Right ventricle myocardium superior (tissue), 1 donor: ENCODE data around the gene ADD1. TPM values are rescaled to one million over a fixed set of nuclear protein-coding genes. Genes with fewer than 3 reads are reported as not detected.

Experiments used
- ATAC-seq: fragments of 200-7000 bp; cut with Tn5 transposase; one replicate; pipeline ENCODE4 v1.9.1; 2020; ENCODE audit warnings: mild to moderate bottlenecking; ENCODE audit not compliant: poor library complexity
- DNase-seq: peaks from one replicate; pipeline ENCODE4 v3.0.0-alpha.2; 2020
- intact Hi-C: fragments of 100-400 bp; cut with DNase I; formaldehyde crosslinking; loops from one replicate; pipeline ENCODE4 v1.11.2; 2022
- total RNA-seq: library from RNA; stranded (reverse); fragmentation: NEBNext Ultra II Directional; extraction: Animal tissue kit (Norgen Biotek cat#: 25700); gene quantifications from one replicate; pipeline ENCODE4 v1.2.1, GENCODE V29; 2021
- donor health status: DM: no; HTN: yes; CAD: no; lungs with severe emphysema.

Gene ADD1
- total RNA-seq, 1 donor from 2014 or later, result 217 TPM

DNA sequence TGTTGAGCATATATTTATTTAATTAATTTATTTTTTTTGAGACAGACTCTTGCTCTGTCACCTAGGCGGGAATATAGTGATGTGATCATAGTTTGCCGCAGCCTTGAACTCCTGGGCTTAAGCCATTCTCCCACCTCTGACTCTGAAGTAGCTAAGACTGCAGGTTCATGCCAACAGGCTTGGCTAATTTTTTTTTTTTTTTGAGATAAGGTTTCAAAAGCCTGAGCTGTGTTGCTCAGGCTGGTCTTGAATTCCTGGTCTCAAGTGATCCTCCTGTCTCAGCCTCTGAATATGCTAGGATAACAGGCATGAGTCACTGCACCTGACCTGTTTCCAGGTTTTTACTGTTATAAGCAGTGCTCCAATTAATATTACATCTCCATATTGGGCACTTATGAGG, 4.8 kb downstream of the ADD1 start:
- intact Hi-C loops, result loop anchor here (10.0 kb wide), 1 partner anchor 84 kb away; no protein-coding TSS in a partner anchor
- DNase-seq (no peak), ATAC-seq (no peak)

DNA sequence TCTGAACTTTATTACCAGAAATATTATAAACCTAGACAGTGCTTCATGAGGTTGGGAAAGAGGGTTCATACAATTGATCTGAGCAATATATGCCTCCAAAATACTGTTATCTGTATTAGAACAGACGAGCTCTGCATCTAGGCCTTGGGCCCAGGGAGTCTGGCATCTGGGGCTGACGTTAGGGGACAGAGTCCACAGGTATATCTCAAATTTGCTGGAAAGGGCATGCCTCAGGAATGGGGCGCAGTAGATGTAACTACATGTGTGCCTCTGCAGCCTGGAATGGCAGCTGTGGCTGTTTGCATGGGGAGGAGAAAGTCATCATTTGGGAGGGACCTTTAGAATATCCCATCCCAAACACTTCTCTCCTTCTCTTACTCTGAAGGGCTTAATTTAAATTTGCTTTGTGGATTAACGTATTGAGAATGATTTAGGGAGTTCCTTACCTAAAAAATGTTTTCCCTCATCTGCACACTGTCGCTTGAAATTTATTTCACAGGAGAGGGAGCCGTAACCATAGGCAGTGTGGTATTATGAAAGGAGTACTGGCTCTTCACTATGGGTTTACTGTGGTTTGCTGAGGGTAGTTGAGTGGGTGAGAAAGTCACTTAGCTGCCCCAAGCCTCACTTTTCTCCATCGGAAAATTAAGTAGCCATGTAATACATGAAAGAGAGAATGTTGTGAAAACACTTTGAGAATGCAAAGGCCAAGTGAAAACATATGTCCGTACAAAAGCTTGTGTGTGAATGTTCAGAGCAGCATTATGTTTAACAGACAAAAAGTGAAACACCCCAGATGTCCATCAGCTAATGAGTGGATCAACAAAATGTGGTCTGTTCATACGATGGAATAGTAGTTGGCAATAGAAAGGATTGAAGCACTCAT, 5.9 kb downstream of the ADD1 start:
- ATAC-seq (no peak), DNase-seq (no peak)
- intact Hi-C loops, result loop anchor here (10.0 kb wide), 1 partner anchor 85 kb away; no protein-coding TSS in a partner anchor

DNA sequence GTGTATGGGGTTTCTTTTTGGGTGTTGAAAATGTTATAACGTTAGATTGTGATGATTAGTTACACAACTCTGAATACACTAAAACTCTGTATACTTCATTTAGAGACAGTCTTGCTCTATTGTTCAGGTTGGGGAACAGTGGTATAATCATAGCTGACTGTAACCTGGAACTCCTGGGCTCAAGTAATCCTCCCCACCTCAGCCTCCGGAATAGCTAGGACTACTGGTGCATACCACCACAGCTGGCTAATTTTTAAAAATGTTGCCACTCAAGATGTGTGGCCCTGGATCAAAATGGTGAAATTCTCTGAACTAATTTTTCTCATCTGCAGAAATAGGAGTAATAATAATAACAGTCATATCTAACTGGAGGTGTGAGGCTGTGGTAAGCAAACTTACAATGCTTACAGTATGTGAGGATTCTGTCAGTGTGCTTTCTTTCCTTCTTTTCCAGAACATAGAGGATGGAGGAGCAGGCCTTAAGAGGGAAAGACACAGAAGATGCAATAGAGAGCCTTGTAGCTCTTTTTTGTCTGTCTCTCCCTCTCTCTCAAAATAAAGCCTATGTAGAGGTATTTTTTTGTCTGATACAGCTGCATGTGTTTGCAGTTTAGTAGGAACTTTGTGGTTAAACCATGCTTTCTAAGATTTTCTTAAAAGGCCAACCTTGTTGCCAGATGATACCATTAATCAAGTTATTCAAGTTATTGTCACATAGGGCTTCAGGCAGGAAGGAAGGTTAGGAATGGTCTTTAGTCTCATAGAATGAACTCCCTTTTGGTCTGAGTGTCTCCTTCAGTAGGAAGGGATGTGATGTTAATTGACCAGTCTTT, 7.5 kb downstream of the ADD1 start:
- no peak for ATAC-seq
- intact Hi-C loops, result no loop called here
- no peak for DNase-seq

DNA sequence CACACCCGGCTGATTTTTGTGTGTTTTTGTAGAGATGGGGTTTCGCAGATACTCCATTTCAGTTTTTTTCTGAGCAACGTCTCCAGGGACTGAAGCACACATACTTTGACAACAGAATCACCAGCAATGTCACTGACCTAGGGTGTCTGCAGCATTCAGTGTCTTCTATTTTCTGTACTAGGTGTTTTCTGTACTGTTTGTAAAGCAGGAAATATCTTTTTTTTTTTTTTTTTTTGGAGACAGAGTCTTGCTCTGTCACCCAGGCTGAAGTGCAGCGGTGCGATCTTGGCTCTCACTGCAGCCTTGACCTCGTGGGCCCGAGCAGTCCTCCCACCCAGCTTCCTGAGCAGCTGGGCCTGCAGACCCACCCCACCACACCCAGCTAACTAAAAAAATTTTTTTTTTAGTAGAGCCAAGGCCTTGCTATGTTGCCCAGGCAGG, 8.9 kb downstream of the ADD1 start:
- intact Hi-C loops, result no loop called here
- DNase-seq, result peak; percentile 74
- peak; percentile 73 for ATAC-seq

DNA sequence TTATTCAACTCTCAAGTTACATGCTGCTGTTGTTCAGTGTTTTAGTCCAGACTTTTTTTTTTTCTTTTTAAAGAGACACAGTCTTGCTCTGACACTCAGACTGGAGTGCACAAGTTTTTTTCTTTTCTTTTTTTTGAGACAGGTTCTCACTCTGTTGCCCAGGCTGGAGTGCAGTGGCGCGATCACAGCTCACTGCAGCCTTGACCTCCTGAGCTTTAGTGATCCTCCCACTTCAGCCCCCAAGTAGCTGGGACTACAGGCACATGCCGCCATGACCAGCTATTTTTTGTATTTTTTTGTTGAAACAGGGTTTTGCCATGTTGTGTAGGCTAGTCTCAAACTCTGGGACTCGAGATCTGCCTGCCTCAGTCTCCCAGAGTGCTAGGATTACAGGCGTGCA, 11.9 kb downstream of the ADD1 start:
- no peak for DNase-seq
- intact Hi-C loops, result no loop called here
- no peak for ATAC-seq

DNA sequence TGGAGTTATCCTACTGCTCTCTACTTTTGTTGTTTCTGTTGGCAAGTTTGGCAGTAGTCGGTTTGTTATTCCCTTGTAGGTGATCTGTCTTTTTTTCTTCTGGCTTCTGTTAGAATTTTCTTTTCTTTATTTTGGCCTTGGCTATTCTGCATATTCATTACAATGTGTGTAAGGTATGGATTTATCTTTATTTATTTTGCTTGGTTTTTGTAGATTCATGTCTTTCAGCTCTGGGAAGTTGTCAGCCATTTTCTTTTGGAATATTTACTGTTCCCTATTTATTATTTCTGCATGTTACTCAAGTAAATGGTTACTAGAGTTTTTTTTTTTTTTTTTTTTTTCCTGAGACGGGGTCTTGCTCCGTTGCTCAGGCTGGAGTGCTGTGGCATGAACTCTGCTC, 12.6 kb downstream of the ADD1 start:
- no peak for DNase-seq
- intact Hi-C loops, result no loop called here
- ATAC-seq, result no peak

DNA sequence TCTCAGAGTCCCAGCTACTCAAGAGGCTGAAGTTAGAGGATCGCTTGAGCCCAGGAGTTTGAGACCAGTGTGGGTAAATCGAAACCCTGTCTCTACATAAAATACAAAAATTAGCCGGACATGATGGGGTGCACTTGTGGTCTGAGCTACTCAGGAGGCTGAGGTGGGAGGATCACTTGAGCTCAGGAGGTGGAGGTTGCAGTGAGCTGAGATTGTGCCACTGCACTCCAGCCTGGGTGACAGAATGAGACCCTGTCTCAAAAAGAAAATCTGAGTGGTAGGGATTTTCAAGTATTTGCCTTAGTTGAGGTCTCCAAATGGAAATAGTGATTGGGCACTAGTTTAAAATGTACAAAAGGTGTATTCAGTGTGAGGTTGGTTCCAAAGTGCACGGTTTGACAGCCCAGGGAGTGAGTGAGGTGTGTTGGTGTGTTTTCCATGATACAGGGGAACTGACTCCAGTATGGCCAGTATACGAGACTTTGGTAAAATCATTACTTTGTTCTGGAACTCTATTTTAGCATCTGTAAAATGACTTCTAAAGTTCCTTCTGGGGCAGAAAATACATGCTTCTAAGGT, 13.8 kb downstream of the ADD1 start:
- DNase-seq (no peak), ATAC-seq (no peak)
- intact Hi-C loops, result no loop called here

DNA sequence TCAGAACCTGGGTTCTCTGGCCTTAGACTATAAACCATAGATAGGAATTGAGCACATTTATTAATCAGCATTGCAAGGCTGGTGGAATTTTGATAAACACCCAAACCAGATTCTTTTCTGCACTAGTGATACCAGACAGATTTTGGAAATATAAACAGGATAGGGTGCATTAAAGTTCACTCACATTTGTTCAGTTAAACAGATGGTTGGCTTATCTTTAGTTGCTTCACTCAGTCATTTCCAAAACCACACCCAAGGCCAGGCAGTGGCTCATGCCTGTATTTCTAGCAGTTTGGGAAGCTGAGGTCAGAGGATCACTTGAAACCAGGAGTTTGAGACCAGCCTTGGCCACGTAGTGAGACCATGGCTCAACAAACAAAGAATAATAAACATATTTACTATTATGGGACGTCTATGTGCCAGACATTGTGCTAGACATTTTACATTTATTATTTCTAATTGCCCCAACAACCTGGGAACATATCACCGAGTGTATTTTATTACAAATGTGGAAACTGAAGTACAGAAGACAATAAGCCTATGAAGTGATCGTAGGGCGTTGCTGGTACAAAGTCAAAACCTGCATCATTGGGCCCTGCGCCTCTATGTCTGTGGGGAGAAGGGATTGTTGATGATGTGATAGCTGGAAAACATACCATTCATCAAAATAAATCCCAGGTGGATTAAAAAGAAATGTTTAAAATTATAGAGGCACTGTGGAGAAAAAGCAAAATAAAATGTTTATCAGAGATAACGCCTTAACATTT, 15.0 kb downstream of the ADD1 start:
- ATAC-seq, result peak; percentile 58
- DNase-seq, result no peak
- intact Hi-C loops, result no loop called here

DNA sequence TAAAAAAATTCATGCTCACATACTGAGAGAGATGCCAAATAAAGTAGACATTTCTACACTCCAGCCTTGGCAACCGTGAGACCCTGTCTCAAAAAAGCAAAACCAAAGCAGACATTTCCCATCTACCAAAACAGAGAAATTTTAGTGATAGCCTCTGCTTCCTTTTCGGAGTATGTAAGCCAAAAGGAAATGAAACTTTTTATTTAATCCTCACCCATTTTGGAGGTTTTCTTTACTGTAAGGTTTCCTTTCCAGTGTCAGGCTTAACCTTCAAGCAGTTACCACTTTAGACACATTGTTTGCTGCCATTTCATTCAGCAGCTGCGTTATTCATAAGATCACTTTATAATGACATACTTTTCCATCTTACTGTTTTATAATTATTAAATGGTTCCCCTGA, 15.9 kb downstream of the ADD1 start:
- DNase-seq (no peak), ATAC-seq (no peak)
- intact Hi-C loops, result no loop called here

DNA sequence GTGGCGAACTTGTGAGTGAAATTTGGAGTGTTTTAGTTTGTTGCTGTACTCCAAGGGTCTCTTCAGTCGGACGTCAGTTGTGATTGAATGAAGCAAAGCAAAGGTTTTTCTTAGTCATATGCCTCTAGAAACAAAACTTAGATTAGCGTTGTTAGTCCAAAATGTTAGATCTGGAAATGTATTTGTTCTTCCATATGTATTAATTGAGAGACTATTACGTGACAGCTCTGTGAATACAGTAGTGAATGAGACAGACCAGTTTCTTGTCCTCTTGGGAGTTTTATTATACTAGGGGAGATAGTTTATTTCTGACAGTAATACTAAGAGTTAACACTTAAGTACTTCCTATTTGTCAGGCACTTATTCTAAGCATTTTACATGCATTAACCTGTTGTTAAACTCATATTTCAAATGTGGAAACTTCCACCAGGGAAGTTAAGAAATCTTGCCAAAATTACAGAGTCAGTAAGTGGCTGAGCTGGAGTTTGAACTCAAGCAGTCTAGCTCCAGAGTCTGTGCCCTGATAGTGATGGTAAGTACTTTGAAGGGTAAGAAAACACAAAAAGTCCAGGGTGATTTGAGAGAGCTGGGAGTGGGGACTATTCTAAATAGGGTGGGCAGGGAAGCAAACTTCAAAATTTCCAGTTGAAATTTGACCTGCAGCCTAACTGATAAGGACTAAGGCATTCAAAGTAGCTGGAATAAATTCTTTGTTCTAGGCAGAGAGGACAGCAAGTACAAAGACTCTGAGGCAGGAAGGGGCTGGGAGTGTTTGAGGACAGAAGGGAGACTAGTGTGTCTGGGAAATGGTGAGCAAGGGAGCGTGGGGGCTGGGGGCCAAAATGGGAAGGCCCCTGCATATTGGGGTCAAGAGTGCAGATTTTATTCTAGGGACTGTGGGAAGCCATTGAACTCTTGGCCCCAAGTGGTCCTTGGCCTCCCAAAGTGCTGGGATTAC, 17.0 kb downstream of the ADD1 start:
- DNase-seq (peak; percentile 63), ATAC-seq (peak; percentile 67)
- intact Hi-C loops, result no loop called here

DNA sequence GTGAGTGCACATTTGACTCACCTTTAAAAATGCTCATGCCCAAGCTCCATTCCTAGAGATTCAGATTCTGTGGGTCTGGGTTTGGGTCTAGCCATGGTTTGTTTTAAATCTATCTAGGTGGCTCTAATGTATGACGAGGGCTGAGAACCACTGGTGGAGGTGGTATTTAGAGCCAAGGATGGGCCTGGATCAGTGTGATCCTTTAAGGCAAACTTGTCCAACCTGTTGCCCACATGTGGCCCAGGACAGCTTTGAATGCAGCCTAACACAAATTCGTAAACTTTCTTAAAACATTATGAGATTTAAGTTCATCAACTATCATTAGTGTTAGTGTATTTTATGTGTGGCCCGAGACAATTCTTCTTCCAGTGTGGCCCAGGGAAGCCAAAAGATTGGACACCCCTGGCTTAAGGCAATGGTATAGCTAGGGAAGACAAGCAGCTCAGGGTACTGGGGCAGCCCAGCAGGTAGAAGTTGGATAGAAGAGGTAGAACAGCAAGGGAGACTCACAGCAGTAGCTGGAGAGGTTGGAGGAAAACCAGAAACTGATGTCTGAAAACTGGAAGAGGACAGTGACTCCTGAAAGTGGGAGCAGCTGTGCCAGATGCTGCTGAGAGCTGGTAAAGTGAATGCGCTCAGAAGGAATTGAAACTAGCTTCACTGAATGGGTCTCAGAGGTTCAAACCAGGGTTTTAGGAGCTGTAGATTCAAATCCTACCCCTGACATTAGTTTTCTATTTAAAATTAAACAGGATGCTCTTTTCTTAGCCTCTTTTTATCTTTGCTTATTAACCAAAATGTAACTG, 18.2 kb downstream of the ADD1 start:
- intact Hi-C loops, result no loop called here
- ATAC-seq, result peak; percentile 36
- no peak for DNase-seq

DNA sequence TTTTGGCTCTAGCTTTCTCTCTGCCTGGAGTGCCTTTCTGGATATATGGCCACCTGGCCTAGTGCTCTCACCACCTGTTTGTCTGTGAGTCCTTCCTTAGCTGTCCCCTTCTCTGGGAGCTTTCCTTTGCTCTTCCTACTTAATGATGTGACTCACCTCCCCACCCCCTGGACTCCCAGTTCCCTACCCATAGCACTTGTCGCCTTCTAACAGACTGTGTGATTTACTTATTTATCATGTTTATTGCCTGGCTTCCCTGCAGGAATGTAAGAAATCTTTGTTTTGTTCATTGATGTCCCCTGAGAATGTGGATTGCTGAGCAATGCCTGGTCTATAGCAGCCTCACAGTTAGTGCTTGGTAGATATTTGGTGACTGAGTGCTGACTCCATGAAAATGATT, 18.9 kb downstream of the ADD1 start:
- no peak for DNase-seq
- intact Hi-C loops, result no loop called here
- ATAC-seq, result no peak

DNA sequence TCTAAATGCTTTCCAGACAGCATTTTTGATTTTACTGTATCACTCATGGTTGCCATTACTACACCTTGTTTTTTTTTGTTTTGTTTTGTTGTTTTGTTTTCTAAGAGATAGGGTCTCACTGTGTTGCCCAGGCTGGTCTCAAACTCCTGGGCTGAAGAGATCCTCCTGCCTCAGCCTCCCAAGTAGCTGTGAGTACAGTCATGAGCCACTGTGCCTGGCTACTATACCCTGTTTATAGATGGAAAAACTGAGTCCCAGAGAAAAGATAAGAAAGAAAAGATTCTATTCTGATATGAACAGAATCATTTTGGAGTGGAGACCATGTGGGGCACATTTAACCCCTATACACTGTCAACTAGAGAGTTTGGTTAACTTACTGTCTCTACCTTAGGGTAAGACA, 20.0 kb downstream of the ADD1 start:
- intact Hi-C loops, result no loop called here
- no peak for ATAC-seq
- no peak for DNase-seq

DNA sequence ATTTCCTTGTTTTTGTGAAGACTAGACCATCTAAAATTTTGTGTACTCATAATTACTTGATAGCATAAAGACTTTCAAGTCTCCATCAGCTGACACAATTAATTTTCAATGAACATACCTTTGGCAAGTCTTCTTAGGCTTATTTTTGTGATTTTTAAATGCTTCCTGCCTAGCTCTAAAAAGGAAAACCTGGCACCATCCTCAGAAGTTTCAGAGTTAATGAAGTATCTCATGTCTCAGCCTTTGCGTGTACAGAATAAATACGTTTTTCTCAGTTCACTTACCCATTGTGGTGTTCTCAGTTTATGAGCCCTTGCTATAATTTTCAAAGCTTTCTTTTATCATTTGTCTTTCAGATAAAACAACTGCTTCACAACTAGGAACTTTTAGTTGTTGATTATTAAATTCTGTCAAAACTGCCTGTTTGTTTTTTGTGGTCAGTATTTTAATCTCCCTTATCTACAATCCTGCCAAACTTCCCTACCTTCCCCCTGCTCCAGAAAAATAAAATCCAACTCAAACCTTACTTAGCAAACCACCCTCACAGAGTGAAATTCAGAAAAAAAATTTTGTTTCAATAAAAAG, 21.6 kb downstream of the ADD1 start:
- DNase-seq (no peak), ATAC-seq (no peak)
- intact Hi-C loops, result no loop called here

DNA sequence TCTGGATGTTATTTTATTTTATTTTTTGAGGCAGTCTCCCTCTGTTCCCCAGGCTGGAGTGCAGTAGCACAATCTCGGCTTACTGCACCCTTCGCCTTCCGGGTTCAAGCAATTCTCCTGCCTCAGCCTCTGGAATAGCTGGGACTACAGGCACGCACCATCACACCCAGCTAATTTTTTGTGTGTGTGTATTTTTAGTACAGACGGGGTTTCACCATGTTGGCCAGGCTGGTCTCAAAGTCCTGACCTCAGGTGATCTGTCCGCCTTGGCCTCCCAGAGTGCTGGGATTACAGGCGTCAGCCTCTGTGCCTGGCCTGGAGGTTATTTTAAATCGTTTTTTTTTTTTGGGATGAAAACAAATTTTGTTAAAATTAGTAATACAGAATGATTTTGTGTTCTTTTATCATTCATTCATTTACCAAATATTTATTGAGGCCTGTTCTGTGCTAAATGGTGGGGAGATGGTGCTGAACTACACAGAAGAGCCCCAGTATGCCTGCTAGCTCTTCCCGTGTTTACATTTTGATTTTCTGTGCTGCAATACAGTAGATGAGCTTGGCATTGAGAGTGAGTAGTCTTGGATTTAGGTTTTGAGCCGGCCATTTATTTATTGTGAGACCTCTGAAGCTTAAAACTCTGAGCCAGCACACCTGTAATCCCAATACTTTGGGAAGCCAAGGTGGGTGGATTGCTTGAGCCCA, 22.7 kb downstream of the ADD1 start:
- DNase-seq (no peak), ATAC-seq (peak; percentile 42)
- intact Hi-C loops, result no loop called here

DNA sequence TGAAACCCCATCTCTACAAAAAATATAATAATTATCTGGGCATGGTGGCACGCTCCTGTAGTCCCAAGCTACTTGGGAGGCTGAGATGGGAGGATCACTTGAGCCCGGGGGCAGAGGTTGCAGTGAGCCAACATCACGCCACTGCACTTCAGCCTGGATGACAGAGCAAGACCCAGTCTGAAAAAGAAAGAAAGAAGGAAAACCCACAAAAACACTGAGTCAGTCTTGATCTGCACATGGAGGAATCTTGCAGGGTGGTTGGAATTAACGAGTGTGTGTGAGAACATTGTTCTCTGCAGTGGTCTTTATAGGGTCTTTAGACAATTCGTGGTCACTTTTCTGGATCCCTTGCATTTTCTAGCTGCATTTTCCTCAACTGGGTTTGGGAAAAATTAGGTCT, 23.2 kb downstream of the ADD1 start:
- no peak for DNase-seq
- no peak for ATAC-seq
- intact Hi-C loops, result no loop called here
